ENCODE results near the gene SLC2A4.

Gene SLC2A4

GRCh38 chr17:7246779-7247178 lies 34.7 kb upstream of the SLC2A4 start:
- DNase-seq (ENCODE audit: low read depth in 3 of 3), result no peak

DNA sequence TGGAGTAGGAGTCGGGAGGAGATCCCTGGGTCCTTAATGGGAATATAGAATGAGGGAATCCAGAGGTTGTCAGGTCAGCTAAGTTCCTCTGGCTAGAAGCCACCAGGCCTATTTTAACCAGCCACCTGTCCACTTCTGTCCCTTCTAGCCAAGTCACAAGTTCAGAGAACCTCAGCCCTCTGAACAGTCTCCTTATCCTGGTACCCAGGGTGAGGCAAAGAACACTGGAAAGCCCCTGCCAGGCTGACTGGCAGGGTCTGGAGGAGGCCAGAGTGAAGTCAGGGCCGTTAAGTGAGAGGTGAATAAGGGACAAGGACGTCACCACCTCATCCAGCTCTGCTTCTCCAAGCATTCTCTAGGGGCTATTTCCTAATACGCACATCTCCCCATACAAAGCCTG lies 32.7 kb upstream of the SLC2A4 start:
- DNase-seq (ENCODE audit: low read depth in 3 of 3), result no peak

DNA sequence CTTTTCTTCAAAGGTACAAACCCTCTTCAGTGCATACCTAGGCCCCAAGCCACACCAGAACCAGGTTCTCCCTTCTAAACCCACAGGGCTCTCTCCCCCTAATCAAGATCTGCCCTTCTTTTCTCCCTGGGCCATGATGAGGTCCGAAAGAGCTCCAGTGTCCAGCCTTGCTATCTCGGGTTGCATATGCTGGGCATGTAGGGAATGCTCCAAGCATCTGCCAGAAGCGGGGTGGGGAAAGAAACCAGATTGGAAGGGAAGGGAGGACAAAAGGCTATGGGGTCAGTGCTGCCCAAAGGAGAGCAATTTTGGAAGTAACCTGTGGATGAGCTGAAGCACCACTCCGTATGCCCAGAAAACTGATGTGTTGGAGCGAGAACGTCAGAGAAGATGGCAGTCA lies 32.3 kb upstream of the SLC2A4 start:
- DNase-seq (ENCODE audit: low read depth in 3 of 3), result no peak

- DNase-seq (ENCODE audit: low read depth in 3 of 3), result no peak
Measured at GRCh38 chr17:7249830-7250229, 31.7 kb upstream of the SLC2A4 start.

DNA sequence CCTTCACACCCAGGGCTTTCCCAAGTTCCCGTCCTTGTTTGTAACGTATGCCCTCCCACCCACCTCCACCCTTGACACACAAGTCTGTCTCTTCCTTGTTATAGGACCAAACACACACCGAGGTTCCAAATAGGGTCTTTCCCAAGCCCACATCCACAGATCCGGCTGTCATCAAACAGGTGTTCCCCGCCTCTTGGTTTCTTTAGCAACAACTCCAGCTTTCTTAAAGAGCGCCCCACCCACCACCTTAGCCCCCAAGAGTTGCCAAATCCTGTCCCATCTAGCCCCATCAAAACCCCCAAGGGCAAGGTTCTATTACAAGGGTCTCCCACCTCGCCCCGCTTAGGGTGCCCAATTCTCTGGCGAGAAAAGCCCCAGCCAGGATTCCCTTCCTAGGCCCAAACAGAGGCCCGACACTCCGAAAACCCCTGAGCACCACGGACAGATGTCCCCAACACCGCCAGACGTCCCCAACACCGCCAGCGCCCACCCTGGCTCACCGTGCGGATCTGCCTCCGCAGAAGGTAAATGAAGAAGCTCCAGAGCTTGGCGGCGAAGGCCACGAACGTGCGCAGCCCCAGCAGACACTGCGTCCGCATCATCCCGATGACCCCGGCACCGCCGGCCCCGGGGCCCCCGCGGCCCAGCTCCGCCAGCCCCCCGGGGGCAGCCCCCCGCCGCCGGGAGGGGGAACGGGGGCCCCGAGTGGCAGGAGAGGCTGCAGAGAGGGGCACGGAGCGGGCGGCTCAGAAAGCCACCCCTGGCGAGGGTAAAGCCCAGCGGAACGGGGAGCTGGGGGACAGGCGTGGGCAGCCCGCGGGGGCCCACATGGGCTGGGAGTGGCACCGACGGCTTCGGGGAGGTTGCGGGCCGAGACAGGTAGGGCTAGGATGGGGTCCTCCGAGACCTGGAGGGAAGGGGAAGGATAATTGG lies 30.6 kb upstream of the SLC2A4 start:
- DNase-seq (ENCODE audit: low read depth in 3 of 3), result no peak

DNA sequence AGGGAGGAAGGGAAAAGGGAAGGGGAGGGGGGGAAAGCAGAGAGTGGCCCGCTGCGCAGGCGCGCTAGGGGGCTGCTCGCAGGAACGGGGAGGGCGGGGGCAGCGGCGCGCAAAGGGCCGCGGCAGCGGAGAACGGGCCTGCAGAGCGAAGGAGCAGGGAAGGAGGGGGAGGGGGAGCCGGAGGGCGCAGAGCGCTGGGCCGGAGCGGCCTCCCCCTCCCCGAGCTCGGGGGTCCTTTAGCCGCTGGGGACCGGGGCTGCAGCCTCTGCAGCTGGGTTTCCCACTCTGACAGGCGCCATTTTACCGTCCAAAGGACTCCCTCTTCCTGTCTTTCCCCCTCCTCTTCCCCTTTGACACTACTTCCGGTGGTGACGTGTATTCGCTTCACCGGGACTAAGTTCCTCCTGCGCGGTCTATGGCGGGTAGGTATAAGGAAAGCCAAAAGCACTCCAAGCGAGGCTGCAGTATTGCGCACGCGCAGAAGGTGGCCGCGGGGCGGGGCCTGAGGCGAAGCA lies 29.8 kb upstream of the SLC2A4 start, which contains the start of gene CTDNEP1:
Gene CTDNEP1, minus strand, starts transcription at position 74 of the 515 bp plus-strand sequence. CDS start 438 bp downstream, outside the sequence.
- peak; percentile 96 to 99 (median 98) for DNase-seq (ENCODE audit: low read depth in 3 of 3)

DNA sequence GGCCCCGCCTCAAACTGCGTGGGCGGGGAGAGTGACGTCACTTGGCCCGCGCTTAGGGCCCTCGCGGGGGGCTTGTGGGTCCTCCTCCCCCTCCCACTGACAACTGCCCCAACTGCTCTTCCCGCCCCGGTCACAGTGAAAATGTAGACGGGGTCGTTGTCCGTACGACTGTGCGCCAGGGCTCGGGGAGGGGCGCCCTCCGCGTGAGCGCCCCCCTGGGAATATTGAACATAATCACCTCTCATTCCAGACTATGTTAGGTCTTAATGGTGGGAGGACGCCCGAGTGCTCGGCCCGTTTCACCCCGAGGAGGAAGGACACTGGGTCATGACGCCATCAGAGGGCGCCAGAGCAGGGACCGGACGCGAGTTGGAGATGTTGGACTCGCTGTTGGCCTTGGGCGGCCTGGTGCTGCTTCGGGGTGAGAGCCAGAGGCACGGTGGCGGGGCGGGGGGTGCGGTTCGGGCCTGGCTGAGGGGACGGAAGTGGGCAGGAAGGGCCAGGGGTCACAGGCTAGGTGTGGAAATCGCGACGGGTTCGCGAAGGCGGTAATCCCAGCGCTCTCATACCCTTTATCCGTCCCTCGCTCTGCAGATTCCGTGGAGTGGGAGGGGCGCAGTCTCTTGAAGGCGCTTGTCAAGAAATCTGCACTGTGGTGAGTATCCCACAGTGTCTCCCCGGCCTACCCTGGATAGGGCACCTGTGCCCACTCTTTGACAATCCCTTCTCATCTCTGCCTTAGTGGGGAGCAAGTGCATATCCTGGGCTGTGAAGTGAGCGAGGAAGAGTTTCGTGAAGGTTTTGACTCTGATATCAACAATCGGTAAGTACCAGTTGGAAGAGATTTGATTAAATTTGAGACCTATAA lies 29.1 kb upstream of the SLC2A4 start, which contains the start of gene ELP5:
Gene ELP5, plus strand, starts transcription at position 40 of the 868 bp plus-strand sequence. Its CDS starts 336 bp downstream, at position 376.
- DNase-seq (ENCODE audit: low read depth in 3 of 3), result peak; percentile 70 to 91 (median 82)

- no peak for DNase-seq (ENCODE audit: low read depth in 3 of 3)
Measured at GRCh38 chr17:7253082-7253481, 28.4 kb upstream of the SLC2A4 start.

DNA sequence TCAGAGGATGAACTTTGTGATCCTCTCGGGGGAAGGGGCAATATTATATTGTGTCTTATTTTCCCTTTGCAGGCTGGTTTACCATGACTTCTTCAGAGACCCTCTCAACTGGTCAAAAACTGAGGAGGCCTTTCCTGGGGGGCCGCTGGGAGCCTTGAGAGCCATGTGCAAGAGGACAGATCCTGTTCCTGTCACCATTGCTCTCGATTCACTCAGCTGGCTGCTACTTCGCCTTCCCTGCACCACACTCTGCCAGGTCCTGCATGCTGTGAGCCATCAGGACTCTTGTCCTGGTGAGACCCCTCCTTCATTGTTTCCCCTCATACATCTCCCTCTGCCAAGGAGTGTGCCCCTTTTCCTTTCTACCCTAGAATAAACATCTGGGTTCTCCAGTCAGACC lies 27.0 kb upstream of the SLC2A4 start:
- no peak for DNase-seq (ENCODE audit: low read depth in 3 of 3)

DNA sequence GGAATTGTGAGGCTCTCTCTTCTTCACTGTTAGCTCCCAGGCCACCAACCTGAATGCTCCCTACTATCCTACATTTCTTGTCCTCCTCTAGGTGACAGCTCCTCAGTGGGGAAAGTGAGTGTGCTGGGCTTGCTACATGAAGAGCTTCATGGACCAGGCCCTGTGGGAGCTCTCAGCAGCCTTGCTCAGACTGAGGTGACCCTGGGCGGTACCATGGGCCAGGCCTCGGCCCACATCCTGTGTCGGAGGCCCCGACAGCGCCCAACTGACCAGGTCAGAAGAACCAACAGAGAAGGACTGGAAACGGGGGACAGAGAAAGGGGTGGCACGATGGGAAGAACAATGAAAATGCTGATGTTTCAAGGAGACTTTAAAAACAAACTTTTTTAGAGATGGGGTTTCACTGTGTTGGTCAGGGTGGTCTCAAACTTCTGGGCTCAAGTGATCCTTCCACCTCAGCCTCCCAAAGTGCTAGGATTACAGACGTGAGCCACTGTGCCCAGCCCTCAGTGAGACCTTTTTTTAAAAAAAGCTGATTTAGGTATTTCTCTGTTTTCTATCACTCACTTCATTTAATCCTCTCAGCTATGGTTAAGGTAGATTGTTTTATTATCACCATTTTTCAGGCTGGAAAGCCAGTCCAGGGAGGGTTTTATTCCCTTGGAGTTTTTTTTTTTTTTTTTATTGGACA lies 24.6 kb upstream of the SLC2A4 start:
- no peak for DNase-seq (ENCODE audit: low read depth in 3 of 3)

GRCh38 chr17:7258731-7259554 lies 22.6 kb upstream of the SLC2A4 start:
- no peak for DNase-seq (ENCODE audit: low read depth in 3 of 3)

DNA sequence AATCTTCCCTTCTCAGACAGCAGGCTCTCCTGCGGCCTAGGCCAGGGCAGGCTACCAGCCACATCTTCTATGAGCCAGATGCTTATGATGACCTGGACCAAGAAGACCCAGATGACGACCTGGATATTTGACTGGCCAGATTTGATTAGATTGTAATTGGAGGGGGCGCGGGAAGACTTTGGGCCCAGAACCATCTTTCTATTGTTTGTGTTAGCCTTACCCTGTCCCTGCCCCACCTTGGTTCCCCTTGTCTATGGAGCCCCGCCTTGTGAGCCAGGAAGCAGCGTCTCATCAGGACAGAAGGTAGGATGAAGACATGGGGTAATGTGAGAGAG lies 22.0 kb upstream of the SLC2A4 start:
- DNase-seq (ENCODE audit: low read depth in 3 of 3), result no peak

DNA sequence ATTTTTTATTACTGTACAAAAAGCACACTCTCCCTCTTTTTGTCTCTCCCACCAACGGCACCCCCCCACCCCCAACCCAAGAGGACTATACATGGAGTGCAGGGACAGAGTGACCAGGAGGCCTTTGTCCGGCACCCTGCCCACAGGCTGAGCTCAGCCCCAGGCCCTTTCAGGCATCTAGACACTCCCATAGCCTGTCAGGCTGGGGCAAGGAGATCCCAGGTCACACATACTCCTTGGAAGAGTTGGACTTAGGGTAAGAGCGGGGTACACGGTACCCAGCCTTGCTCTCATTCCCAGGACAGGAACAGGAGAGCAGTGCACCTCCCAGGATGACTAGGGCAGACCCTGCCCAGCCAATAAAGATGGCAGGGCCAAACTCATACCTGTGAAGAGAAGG lies 21.4 kb upstream of the SLC2A4 start:
- no peak for DNase-seq (ENCODE audit: low read depth in 3 of 3)

- no peak for DNase-seq (ENCODE audit: low read depth in 3 of 3)
Measured at GRCh38 chr17:7260651-7261378, 20.7 kb upstream of the SLC2A4 start.

DNA sequence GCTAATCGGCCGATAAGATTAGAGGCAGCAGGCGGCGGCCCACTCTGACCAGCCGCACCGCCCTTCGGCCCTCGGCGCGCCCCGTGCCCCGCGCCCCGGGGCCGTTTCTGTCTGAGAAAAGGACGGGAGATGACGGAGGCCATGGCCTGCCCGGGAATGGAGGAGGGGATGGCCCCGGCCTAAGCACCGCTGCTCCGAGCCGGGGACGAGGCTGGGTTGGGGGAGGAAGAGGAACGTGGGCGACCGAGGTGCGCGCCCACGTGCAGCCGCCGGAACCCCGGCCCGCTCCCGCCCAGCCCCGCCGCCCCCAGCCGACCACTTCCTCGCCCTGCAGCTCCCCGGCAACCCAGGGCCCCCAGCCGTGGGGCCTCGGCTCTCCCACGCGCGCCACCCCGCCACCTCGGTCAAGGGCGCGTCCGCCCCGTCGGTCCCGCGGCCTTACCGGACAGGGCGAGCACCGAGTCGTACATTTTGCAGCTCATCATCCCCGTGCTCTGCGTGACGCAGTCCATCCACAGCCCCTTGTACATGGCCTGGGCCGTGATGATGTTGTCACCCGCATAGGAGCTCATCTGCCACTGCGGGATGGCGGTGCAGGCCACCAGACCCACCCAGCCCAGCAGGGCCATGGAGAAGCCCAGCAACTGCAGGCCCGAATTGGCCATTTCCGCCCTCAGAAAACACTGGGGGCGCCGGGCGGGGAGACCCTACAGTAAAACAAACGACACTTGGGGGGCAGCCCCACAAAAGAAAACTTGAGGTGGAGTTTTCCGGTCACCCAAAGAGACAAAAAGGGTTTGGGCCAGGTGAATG lies 19.9 kb upstream of the SLC2A4 start:
- DNase-seq (ENCODE audit: low read depth in 3 of 3), result no peak

DNA sequence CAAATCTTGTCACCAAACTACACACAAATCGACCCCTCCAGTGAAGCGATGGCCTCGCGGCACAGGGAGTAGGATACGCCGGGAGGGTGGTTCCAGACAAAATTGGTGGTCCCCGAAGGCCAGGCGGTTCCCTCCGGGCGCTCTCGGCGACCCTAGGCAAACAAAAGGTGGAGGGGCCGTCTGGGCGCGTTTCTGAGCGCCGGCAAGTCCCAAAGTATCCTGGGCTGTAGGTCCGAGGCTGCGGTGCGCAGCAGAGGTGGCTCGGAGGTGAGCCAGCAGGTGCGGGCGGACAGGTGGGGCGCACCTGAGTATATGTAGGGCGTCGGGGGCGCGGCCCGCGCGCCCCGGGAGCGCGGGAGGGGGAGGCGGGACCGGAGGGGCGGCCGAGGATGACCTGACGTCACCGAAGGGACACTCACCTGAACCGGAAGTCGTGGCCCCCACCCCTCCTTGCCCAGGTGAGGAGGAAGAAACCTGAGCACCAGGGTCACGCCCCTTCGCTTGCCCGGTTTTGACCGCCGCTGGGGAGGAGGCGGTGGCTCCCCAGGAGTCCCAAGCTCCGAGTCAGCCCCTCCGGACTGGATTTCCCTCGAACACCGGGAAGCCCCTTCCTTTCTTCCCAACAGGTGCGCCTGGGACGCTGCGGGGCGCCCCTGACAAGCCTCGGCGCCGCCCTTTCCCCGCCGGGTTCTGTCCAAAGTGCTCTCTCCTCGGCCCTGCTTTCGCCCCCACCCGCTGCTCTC lies 19.2 kb upstream of the SLC2A4 start, which contains the start of gene CLDN7:
Gene CLDN7, minus strand, starts transcription at position 287 of the 743 bp plus-strand sequence. CDS start 435 bp downstream, outside the sequence.
- DNase-seq (ENCODE audit: low read depth in 3 of 3), result no peak

DNA sequence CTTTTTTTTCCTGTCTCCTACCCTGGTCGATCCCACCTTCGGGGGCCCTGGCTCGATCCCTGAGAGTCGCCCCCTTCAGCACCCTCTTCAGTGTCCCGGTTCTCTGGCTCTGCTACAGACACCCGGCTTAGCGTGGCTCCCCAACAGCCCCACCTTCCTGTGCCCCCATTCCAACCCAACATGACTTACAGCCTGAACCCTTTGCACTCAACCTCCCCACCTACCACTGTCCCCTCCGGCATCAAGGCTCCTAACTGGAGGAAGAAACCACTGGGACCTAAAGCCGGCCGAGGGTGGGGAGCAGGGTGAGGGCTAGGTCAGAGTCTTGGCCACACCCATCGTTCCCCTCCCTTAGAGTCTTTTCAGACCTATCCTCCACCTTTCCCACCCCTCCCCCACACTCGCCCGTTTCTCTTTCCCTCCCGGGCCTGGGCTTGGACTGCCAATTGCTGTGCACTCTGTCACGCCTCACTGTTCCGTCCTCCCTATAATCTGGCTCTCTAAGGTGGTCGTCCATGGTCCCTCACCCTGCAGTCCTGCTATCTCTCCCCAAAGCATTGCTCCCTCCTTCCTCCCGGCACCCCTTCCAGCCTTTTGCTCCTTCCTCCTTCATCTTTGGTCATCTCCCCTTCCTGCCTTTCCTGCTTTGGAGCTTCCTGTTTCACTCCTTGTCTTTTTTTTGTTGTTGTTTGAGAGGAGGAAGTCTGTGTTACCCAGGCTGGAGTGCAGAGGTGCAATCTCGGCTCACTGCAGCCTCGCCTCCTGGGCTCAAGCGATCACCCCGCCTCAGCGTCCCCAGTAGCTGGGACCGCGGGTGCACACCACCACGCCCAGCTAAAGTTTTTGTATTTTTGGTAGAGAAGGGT lies 18.4 kb upstream of the SLC2A4 start:
- DNase-seq (ENCODE audit: low read depth in 3 of 3), result no peak

DNA sequence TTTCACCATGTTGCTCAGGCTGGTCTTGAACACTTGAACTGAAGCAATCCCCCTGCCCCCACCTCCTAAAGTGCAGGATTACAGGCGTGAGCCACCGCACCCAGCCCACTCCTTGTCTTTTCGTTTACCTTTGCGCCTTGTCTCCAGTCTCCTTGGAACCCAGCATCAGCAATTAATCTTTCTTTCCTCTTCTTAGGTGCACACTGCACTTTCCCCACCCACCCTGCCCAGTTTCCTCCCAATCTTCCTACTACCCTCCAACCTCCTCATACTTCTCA lies 17.8 kb upstream of the SLC2A4 start:
- no peak for DNase-seq (ENCODE audit: low read depth in 3 of 3)
